DMS114 treated with DMSO at 0.1 percent for 48 hours (cell line): ENCODE data around the gene C11orf21.

Experiments
- DNase-seq: peaks from one replicate; lab custom pipeline; 2025; ENCODE audit not compliant: unreplicated experiment; lab: John Stamatoyannopoulos, UW

The C11orf21 gene

DNA sequence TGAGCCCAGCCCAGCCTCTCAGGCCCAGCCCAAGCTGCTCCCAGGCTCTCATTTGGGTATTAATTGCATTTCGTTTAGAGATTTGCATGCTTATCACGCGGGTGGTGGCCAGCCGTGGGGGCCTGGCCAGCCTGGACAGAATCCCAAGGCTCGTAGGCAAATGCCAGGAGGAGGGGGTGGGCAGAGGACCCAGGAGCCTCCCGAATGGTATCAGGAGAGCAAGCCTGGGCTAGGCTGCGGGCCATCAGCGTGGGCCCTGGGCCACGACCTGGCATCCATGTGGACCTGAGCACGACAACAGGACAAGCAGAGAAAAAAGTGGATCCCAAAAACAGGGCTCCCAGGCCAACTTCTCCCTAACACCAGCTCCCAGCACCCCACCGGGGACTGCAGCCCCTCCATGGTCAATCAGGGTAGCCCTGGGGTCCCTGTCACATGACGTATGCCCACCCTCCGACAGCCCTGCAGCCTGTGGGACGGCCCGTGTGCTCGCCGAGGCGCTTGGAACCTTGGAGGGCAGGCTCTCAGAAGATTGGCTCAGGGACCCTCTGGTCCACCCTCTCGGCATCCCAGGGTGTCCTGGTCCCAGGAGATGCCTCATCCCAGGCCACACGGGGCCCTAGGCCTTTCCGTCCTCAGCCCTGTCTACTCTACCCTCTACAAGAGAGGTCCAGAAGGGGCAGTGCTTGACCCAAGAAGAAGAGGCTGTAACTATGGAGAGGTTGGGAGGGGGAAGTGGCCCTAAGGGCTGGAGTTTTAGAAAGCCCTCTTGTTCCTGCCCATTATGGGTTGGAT is 40.1 kb downstream of the C11orf21 start:
- no peak for DNase-seq

DNA sequence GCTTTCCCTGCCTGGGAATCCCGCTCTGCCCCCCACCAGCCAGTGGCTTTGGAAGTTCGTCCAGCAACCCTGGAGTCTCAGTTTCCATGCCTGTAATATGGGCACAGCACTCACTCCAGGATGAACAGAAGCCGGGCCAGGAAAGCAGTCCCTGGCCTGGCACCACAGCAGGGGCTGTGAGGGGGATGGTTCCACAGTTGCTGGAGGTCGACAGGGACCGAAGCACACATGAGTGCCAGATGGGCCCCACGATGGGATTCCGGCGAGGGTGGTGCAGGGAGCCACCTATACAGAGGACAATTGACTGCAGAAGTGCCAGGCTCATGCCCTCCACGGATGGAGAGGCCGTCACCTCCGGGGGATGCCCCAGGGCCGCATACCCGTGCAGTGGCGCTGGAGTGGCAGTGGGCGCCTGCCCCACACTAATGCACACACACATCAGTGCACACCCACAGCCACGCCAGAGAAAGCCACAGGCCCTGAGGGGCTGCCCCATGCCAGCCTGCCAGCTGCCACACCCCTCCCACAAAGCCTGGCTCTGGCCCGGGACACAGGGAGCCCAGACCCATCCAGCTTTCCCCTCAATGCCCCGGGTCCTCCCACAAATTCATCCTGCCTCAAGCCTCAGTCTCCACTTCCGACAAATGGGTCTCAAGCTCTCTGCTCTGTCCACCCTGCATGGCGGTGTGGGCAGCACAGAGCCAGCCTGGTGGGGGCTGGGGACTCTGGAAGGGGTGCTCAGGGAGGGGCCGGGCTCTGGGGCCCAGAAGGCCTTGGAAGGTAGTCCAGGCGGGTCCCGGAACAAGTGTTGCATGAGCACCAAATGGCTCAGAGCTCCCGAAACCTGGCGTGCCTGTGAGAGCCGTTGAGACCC is 41.0 kb downstream of the C11orf21 start:
- no peak for DNase-seq

- DNase-seq: no peak
These were observed 41.7 kb downstream of the C11orf21 start for GRCh38 chr11:2259897-2260451.

DNA sequence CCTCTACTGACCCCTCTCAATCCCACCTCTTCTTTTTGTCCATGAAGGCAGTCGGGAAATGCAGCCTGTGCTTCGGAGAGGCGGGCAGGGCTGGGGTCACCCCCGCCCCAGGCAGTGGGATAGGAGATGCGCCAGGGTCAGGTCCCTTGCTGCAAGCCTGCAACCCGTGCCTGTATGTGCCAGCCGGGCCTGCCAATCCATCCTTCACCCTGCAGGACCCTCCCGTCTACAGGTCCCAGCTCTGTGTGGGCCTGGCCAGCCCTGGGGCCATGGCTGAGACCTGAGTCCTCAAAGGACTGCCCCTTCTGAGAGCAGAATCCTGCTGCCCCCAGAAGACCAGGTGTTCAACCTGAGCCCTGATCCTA is 42.3 kb downstream of the C11orf21 start:
- DNase-seq: no peak

DNA sequence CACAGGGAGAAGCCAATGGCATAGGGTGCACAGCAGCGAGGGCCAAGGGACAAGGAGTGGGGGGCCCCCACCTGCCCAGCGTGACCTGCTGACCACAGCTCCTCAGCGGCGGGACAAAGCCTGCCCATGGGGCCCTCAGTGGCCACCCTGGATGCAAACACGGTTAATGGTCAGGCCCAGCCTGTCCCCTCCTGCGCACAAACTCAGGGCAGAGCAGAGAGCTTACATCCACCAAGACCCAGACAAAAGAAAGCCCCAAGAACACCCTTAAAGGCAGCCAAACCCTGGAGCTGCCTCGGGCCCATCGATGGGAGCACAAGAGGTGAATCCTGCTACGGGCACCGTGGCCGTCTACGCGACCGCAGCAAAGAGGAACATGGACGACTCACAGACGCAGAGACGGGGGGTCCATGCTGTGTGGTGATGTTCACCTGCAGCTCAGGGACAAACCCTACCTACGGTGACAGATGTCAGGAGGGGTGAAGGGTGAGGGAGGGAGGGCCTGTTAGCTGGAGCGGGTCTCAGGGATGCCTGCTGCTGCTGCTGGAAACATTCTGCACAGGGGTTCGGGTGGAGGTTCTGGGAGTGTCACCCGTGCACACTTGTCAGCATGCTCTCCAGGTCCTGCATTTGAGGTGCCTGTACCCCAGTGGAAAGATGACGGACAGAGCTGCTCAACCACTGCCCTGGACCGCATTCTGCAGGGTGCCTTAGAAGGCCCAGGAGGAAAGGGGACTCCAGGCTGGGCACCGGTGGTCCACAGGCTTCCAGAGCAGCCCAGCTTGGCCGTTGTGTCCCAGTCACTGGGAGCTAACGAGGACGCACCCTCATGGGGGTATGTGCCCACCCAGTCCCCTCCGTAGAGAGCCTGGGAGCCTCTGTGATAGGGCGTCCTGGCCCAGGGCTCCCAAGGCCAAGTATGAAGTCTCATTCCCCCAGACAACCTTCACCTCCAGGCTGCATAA is 42.9 kb downstream of the C11orf21 start:
- no peak for DNase-seq

- DNase-seq: no peak
These were observed 44.6 kb downstream of the C11orf21 start for GRCh38 chr11:2256951-2257700.

DNA sequence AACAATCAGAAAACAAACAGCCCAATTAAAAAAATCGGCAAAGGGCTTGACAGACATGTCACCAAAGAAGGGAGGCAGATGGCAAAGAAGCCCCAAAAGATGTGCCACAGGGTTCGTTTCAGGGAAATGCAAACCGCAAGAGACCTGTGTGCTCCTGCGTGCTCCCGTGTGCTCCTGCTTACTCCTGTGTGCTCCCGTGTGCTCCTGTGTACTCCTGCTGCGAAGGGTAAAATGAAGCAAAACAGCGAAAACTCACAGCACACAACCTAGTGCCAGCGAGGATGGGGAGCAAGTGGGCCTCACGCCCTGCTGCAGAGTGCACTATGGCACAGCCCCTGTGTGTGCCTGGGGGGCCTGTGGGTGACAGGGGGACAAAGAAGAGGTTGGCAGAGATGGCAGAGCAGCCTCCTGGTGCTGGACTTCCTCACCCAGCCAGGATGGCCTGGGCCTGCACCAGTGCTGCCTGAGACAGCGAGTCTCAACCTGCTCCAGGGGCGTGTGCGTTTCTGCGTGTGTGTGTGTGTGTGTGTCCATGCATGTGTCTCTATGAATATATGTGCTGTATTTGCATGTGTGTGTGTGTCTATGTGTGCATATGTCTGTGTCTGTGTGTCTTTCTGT is 45.3 kb downstream of the C11orf21 start:
- no peak for DNase-seq

- no peak for DNase-seq
These were observed 49.7 kb downstream of the C11orf21 start for GRCh38 chr11:2252018-2252417.

- DNase-seq: no peak
These were observed 50.6 kb downstream of the C11orf21 start for GRCh38 chr11:2251138-2251537.

GRCh38 chr11:2250485-2250884 is 51.2 kb downstream of the C11orf21 start:
- no peak for DNase-seq

DNA sequence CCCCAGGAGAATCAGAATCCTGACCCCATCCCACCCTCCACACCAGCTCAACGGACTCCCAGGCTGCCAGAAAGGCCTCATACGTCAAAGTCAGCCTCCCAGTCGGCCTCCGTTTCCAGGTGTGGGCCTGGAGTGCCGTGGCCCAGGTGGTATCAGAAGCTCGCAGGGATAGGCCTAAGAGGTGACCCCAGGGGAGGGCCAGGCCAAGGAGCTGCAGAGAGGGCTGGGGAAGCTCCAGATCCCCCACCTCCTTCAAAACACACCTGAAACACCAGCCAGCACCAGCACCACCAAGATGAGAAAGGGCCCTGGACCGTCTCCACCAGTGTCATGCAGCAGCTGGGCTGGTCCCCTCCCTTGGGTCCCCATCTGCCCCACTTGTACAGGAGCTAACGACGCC is 51.7 kb downstream of the C11orf21 start:
- no peak for DNase-seq

- DNase-seq: no peak
These were observed 52.4 kb downstream of the C11orf21 start for GRCh38 chr11:2249189-2249916.

GRCh38 chr11:2248762-2249161 is 53.0 kb downstream of the C11orf21 start:
- DNase-seq: no peak

DNA sequence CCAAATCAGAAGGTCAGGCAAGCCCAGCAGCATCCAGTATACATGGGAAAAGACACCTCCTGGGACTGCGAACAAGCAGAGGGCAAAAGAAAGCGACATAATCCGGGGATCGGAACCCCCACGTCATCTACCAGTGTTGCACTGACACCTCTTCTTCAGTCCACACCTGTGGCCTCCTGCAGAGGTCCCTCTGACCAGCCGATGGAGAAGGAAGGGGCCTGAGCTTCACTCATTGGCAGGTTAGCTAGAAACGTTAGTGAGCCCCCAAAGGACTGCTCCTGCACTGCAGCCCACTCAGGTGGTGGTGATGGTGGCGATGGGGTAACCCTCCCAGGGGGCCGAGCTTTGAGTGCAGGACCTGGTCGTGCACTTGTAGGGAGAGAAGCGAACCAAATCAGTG is 53.5 kb downstream of the C11orf21 start:
- DNase-seq: no peak

DNA sequence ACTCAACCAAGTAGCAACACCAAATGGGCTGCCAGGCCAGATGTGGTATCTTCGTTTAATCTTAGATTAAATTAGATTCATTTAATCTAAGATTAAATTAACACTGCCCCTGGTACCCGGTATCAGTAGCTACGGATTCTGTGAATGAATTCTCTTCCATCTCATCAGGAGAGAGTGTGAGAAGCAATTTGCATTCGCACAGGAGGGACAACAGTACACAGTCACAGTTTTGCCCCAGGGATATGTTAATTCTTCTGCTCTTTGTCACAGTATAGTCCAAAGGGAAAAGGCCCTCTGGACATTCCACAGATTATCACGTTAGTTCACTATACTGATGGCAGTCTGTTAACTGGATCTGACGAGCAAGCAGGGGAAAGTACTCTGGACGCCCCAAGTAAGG is 54.2 kb downstream of the C11orf21 start:
- DNase-seq: no peak
